Epithelial cell of proximal tubule (primary cell): Measurements from ENCODE around the gene IP6K2. TPM values are rescaled to one million over a fixed set of nuclear protein-coding genes. Genes with fewer than 3 reads are reported as not detected.

ENCODE experiments used
- DNase-seq: peaks from one replicate; pipeline ENCODE4 v3.0.0-alpha.2; 2011; ENCODE audit warnings: low read depth
- H3K4me3 ChIP-seq: 2 replicates; pipeline ENCODE4 v1.5.1; 2011; ENCODE audit warnings: low read depth, mild to moderate bottlenecking, low read length
- total RNA-seq: library from RNA; depleted of rRNA; stranded (reverse); fragments of >200 nt; gene quantifications from 2 replicates; pipeline ENCODE4 v1.2.3, GENCODE V29; 2015
- TF ChIP-seq, protein P1 (sequence below): conservative IDR thresholded peaks from 2 replicates; pipeline ENCODE4 v1.5.1; 2012; ENCODE audit warnings: low read depth, mild to moderate bottlenecking, low read length

The IP6K2 gene
- total RNA-seq, 1 donor from 2014 or later = 87.9 TPM

DNA sequence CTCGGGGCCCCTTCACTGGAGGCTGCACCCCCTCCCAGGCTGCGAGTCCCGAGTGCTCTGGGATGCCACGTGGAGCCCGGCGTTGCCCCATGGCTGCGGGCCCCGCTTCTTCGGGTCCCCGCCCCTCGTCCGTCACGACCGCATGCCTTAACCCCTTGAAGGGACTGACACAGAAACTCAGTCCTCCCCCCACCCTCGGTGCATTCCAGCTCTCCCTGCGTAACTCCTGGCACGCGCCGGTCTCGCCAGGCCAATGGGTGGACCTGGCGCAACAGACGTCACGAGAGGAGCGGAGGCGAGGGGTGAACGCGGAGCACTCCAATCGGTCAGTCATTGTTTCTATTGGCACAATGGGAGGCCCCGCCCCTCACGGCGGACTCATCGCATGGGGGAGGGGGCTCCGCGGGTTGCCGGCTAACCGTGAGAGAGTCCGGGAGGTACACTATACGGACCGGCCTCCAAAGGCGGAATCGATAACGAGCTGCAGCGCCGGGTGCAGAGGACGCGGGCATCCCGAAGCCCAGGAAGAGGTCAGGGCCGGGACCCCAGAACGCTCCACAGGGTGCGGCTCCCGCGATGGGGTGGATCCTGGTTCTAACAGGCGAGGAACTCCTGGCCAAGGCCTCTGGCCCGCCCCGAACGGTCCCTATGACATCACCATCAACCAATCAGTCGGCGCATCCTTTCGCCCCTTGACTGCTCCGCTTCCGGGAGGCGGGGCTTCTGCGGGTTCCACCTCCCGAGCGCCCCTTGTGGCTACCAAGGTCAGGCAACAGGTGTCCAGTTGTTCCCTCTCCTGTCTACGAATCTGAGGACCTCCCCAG, 53.3 kb downstream of the IP6K2 start:
- H3K4me3 ChIP-seq = peak overlapping the region; percentile 76
- TF ChIP-seq, protein P1, sequence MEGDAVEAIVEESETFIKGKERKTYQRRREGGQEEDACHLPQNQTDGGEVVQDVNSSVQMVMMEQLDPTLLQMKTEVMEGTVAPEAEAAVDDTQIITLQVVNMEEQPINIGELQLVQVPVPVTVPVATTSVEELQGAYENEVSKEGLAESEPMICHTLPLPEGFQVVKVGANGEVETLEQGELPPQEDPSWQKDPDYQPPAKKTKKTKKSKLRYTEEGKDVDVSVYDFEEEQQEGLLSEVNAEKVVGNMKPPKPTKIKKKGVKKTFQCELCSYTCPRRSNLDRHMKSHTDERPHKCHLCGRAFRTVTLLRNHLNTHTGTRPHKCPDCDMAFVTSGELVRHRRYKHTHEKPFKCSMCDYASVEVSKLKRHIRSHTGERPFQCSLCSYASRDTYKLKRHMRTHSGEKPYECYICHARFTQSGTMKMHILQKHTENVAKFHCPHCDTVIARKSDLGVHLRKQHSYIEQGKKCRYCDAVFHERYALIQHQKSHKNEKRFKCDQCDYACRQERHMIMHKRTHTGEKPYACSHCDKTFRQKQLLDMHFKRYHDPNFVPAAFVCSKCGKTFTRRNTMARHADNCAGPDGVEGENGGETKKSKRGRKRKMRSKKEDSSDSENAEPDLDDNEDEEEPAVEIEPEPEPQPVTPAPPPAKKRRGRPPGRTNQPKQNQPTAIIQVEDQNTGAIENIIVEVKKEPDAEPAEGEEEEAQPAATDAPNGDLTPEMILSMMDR = peak; percentile 85
- peak; percentile 88 for DNase-seq

DNA sequence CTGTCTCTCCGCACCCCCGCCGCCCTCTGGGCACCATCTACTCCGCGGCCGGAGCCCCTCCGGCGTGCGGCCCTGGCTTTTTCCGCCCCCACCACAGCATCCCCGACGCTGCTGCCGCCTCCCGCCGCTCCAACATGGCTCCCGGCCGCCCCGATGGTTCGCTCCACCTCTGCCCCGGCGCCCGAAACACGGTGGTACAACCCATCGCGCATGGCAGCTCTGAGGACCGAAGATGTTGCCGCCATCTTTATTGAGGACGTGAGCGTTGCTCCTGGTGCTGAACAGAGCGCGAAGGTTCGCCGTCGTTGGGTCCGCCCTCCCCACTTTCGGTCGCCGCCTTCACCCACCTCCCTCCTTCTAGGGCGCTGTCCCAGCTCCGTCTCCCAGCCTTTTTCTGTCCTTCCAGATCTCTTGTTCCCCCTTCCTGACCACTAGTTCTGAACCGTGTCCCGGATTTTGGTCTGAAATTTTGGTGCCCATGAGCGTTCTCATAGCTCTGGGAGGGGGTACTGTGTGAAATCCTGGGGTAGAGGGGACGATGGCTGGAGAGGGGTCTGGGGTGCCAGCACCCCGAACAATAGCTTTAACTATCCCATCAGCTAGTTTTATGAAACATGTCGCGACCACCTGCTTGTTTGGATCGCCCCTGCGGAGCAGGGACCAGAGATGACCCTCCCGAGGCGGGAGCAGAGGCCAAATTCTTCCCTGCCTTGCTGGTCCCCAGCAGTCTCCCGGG, 54.1 kb downstream of the IP6K2 start, which contains the start of gene CELSR3:
Gene CELSR3, minus strand, starts transcription at position 134 of the 736 bp plus-strand sequence. CDS start 252 bp downstream, outside the sequence.
- H3K4me3 ChIP-seq = peak within 1 kb of the TSS; percentile 76
- TF ChIP-seq, protein P1 = no peak
- DNase-seq = no peak

DNA sequence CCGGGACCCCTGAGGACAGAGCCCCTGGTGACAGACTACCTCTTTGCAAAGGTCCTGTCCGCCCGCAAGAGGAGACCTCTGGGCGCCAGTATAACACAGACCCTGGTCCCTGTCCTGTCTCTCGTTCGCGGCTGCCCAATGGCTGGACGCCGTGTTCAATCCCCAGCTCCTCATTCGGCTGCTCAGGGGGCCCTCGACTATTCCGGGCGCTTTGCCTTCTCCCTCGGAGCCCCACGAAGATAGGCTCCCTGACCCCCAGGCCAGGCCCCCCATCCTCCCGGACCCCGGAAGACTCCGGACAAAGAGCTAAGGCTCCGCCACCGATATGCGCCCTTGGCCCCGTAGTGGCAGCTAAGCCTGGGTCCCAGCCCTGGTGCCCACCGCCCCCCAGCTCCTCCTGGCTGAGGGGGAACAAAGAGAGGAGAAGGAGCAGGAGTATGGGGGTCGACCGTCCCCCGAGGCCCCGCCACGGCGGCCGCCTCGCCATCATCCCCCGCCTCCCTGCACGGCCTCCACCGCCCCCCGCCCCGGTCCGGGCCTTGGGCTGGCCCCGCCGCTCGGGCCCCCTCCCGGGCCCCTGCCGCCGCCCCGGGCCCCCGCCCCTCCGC, 54.8 kb downstream of the IP6K2 start:
- no peak for DNase-seq
- TF ChIP-seq, protein P1 = no peak
- peak overlapping the region; percentile 76 for H3K4me3 ChIP-seq

DNA sequence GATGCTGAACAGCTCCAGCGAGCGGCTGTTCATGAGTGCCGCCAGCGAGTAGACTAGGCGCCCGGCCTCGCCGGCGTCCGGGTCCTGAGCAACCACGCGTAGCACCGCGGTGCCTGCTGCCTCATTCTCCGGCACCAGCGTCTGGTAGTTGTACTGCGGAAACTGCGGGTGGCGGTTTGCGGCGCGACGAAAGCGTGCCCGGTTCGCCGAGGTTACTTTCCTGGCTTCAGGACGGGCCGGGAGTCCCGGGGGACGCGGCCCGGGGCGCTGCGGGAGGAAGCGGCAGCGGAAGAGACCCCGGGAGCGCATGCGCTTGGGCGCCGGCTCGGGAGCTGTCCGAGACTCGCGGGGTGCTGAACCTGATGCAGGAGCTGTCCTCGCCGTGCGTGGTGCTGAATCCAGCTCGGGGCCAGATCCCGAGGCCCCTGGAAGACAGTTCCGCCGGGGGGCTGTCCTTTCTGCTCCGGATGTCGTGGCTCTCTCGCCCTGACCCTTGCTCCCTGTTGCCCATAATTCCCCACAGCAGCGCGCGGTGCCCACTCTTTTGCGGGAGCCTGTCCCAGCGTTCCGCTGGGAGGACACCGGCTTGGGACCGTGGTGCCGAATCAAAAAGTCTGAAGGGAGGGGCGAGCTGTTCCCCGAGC, 55.4 kb downstream of the IP6K2 start:
- TF ChIP-seq, protein P1 = no peak
- DNase-seq = no peak
- H3K4me3 ChIP-seq = peak overlapping the region; percentile 76

DNA sequence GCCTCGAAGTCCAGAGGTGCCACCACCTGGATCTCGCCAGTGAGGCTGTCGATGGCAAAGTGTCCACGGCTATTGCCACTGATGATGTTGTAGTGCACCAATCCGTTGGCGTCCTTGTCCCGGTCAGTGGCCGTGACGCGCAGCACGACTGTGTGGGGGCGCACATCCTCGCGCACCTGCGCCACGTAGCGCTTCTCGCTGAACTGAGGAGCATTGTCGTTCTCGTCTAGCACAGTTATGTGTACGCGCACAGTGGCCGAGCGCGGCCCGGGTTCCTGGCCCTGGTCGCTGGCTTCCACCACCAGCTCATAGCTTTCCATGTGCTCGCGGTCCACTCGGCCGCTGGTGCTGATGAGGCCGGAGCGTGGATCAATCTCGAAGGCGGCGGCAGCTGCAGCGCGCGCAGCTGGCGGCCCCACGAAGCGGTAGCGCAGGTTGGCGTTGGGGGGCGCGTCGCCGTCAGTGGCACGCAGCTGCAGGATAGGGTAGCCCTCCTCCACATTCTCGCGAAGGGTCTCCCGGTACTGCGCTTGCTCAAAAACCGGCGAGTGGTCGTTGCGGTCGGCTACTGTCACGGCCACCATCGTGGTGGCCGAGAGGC, 56.1 kb downstream of the IP6K2 start:
- no peak for DNase-seq
- TF ChIP-seq, protein P1 = no peak
- H3K4me3 ChIP-seq = peak overlapping the region; percentile 76

DNA sequence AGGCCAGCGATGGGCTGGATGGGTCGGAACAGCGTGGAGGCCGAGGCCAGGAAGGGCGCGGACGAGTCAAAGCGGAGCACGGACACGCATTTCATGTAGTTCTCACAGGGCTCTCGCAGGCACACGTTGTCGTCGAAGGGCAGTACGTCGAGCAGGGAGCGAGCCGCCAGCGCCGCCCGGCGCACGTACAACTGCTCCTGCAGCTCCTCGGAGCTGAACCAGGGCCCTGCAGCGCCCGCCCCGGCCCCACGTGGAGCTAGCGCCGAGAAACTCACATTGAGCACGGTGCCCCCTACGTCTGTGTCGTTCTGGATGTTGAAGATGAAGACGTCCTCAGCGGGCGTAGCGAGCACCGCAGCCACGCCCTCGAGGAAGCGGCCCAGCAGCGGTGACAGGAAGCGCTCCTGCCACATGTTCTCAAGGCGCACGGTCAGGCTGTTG, 60.2 kb downstream of the IP6K2 start:
- TF ChIP-seq, protein P1 = no peak
- DNase-seq = no peak
- H3K4me3 ChIP-seq = peak overlapping the region; percentile 62
